Activated CD8-positive, alpha-beta memory T cell treated with anti-CD3 and anti-CD28 coated beads, Interleukin-2, amount 10 ng/mL, durations not matched to agents 7 days and 5 days (primary cell): ENCODE data around the gene MICU1. TPM values are rescaled to one million over a fixed set of nuclear protein-coding genes. Genes with fewer than 3 reads are reported as not detected.
"Not testable (repeated sequence)": the region's sequence is repeated elsewhere in the genome, so short reads cannot be mapped to it uniquely, and the experiment has no call there.

ENCODE experiments used
- ATAC-seq: fragments of 150-1000 bp; cut with Tn5 transposase; one replicate; pipeline ENCODE4 v1.10.0; 2021; ENCODE audit warnings: moderate library complexity
- CTCF ChIA-PET: fragments of 350-600 bp; sonication (Branson Sonifier 250); formaldehyde crosslinking; loops from one replicate; lab custom pipeline; 2021; ENCODE audit warnings: antibody characterized with exemption; lab: Charles Lee
- DNase-seq: peaks from one replicate; pipeline ENCODE4 v3.0.0-alpha.2; 2020
- H3K27ac Mint-ChIP-seq: one replicate; pipeline ENCODE4 v1.8.0; 2021; ENCODE audit warnings: mild to moderate bottlenecking, mixed read lengths
- H3K27me3 Mint-ChIP-seq: one replicate; pipeline ENCODE4 v1.8.0; 2021; ENCODE audit warnings: mixed read lengths
- H3K36me3 Mint-ChIP-seq: one replicate; pipeline ENCODE4 v1.8.0; 2021; ENCODE audit warnings: mild to moderate bottlenecking, mixed read lengths
- H3K4me1 Mint-ChIP-seq: one replicate; pipeline ENCODE4 v1.8.0; 2021; ENCODE audit warnings: mixed read lengths
- H3K4me3 Mint-ChIP-seq: one replicate; pipeline ENCODE4 v1.8.0; 2021; ENCODE audit warnings: mild to moderate bottlenecking, moderate library complexity, mixed read lengths
- H3K9me3 Mint-ChIP-seq: one replicate; pipeline ENCODE4 v1.8.0; 2022; ENCODE audit warnings: low read depth, mixed read lengths
- total RNA-seq, 2 experiments: library from RNA; stranded (reverse); gene quantifications; one replicate each; pipeline ENCODE4 v1.2.3, GENCODE V29; 2021

Gene MICU1
- total RNA-seq, 2 experiments from 2014 or later: 25.9 to 27.2 TPM

DNA sequence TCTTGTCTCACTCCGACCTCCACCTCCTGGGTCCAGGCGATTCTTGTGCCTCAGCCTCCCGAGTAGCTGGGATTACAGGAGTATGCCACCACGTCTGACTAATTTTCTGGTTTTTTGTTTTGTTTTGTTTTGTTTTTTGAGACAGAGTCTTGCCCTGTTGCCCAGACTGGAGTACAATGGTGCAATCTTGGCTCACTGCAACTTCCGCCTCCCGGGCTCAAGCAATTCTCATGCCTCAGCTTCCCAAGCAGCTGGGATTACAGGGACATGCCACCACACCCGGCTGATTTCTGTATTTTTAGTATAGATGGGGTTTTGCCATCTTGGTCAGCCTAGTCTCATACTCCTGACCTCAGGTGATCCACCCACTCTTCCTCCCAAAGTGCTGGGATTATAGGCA, 158.8 kb downstream of the MICU1 start:
- H3K9me3 Mint-ChIP-seq, H3K4me1 Mint-ChIP-seq, H3K27me3 Mint-ChIP-seq, CTCF ChIA-PET, H3K36me3 Mint-ChIP-seq, ATAC-seq, H3K4me3 Mint-ChIP-seq, DNase-seq, H3K27ac Mint-ChIP-seq: not testable (repeated sequence)

DNA sequence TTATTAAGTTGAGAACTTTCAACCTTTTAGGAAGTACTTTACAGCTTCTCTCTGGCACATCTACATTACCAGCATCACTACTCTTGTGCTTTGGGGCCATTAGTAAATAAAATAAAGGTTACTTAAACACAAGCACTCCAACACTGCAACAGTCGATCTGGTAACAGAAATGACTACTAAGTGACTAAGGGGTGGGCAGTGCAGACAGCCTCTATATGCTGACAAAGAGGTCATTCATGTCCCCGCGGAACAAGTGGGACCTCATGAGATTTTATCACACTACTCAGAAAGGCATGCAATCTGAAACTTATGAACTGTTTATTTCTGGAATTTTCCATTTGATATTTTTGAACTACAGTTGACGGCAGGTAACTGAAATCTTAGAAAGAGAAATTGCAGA, 159.9 kb downstream of the MICU1 start:
- no peaks in the 10 kb centered on the region for H3K27me3 Mint-ChIP-seq
- H3K4me1 Mint-ChIP-seq: no peaks in the 10 kb centered on the region
- no peaks in the 10 kb centered on the region for H3K9me3 Mint-ChIP-seq
- peaks cover 8% of the 10 kb centered on the region for H3K36me3 Mint-ChIP-seq
- DNase-seq (no peak), ATAC-seq (no peak)
- CTCF ChIA-PET: no interaction called here
- H3K4me3 Mint-ChIP-seq: no peak overlapping the region
- no peak overlapping the region for H3K27ac Mint-ChIP-seq

GRCh38 chr10:72464438-72464837, 161.4 kb downstream of the MICU1 start:
- Mint-ChIP-seq H3K36me3 (no peaks in the 10 kb centered on the region), H3K27ac (no peak overlapping the region), H3K4me3 (no peak overlapping the region), H3K27me3 (no peaks in the 10 kb centered on the region), H3K9me3 (no peaks in the 10 kb centered on the region), H3K4me1 (no peaks in the 10 kb centered on the region)
- ATAC-seq (no peak), DNase-seq (no peak)
- CTCF ChIA-PET: no interaction called here

DNA sequence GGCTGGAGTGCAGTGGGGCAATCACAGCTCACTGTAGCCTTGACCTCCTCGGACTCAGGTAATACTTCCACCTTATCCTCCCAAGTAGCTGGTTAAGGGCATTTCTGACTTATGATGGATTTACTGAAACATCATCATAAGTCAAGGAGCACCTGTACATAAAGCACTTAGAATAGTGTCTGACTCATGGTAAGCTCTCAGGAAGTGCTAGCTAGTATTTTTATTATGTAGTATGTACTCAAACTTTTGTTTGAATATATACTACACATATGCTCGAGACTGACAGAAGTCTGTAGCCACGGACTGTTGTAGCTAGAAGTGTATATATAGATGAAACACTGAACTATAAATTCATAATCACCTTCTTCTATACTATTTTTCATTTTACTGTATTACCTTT, 163.6 kb downstream of the MICU1 start:
- H3K27me3 Mint-ChIP-seq: no peaks in the 10 kb centered on the region
- DNase-seq: no peak
- no peak overlapping the region for H3K4me3 Mint-ChIP-seq
- H3K36me3 Mint-ChIP-seq: no peaks in the 10 kb centered on the region
- ATAC-seq: no peak
- no peaks in the 10 kb centered on the region for H3K4me1 Mint-ChIP-seq
- H3K27ac Mint-ChIP-seq: no peak overlapping the region
- CTCF ChIA-PET: interaction anchor here (0.6 to 0.9 kb wide), 4 partner anchors 17 to 599 kb away, joined by 3 read pairs; no protein-coding TSS in a partner anchor
- H3K9me3 Mint-ChIP-seq: no peaks in the 10 kb centered on the region

GRCh38 chr10:72461085-72461484, 164.8 kb downstream of the MICU1 start:
- DNase-seq (no peak), ATAC-seq (no peak)
- Mint-ChIP-seq H3K27me3 (no peaks in the 10 kb centered on the region), H3K27ac (no peak overlapping the region), H3K4me1 (no peaks in the 10 kb centered on the region), H3K9me3 (no peaks in the 10 kb centered on the region), H3K4me3 (no peak overlapping the region), H3K36me3 (no peaks in the 10 kb centered on the region)
- CTCF ChIA-PET: no interaction called here

DNA sequence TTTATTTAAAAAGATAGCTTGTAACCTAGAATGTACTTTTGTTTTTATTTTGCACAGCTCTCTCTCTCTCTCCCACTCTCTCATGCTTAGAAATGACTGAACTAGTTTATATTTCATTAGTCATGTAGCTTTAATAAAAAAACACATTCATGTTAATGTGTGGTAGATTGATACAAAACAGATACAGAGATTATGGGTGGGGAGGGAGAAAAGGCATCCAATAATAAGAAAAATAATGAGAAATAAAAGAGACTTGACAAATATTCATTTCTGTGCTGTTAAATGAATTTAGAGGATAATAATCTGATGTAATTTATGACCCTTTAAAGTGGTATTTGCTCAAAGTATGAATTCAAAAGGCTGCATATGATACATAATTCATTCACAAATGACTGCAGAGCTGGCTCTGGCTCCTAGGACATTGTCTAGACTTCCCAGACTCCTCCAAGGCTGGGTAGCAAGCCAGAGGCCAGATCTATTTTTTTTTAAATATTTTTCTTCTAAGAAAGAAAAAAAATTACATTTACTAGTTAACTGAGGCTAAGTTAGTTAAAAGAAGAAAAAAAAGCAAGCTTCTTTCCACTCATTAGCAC, 165.5 kb downstream of the MICU1 start:
- DNase-seq (no peak), ATAC-seq (no peak)
- Mint-ChIP-seq H3K27me3 (no peaks in the 10 kb centered on the region), H3K9me3 (no peaks in the 10 kb centered on the region), H3K4me3 (no peak overlapping the region), H3K4me1 (no peaks in the 10 kb centered on the region), H3K36me3 (no peaks in the 10 kb centered on the region), H3K27ac (no peak overlapping the region)
- CTCF ChIA-PET: no interaction called here

DNA sequence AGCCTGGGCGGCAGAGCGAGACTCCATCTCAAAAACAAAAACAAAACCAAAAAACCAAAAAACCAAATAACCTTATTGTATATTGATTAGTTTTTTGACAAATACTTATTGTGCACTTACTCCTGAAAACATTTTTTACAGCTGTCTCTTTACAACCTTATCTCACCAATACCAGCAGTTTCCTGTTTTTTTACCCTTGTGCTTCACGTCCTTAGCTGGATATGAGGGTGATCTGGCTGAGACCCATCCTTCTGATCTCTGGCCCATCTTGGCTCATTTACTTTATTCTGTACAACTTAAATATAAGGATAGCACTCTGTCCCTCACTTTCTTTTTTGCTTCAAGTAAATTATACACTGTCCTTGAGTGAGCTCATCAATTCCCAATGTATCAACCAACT, 166.6 kb downstream of the MICU1 start:
- ATAC-seq (no peak), DNase-seq (no peak)
- no peak overlapping the region for H3K4me3 Mint-ChIP-seq
- H3K9me3 Mint-ChIP-seq: no peaks in the 10 kb centered on the region
- H3K27ac Mint-ChIP-seq: no peak overlapping the region
- H3K4me1 Mint-ChIP-seq: no peaks in the 10 kb centered on the region
- H3K36me3 Mint-ChIP-seq: no peaks in the 10 kb centered on the region
- CTCF ChIA-PET: no interaction called here
- no peaks in the 10 kb centered on the region for H3K27me3 Mint-ChIP-seq

- Mint-ChIP-seq H3K27ac (no peak overlapping the region), H3K27me3 (no peaks in the 10 kb centered on the region), H3K4me1 (no peaks in the 10 kb centered on the region), H3K9me3 (no peaks in the 10 kb centered on the region), H3K4me3 (no peak overlapping the region), H3K36me3 (peaks cover 2% of the 10 kb centered on the region)
- ATAC-seq (no peak), DNase-seq (no peak)
- CTCF ChIA-PET: interaction anchor here (1.9 kb wide), 1 partner anchor 155 kb away, joined by 4 read pairs; no protein-coding TSS in a partner anchor
Measured at GRCh38 chr10:72455889-72456595, 169.8 kb downstream of the MICU1 start.

DNA sequence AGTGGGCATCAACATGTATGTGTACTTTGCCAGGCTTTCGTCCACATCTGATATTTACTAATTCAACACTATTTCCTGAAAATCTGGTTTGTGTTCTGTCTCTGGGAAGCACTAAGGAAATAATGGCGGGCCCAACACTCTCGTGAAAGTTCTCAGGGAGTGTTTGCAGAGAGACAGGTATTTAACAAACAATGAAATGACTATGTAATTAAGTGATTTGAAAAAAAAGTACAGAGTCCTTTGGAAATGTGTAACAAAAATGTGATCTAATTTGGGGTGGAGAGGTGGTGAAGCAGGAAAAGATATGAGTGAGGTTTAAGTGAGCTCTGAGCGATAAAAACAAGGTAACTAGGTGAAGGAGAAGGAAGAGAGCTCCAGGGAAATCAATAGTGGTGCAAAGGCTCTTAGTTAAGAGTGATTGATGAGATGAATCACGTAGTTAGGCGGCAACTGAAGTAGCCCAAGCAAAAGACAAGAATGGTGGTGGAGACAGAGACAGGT, 175.9 kb downstream of the MICU1 start:
- no peak overlapping the region for H3K4me3 Mint-ChIP-seq
- no peak overlapping the region for H3K27ac Mint-ChIP-seq
- CTCF ChIA-PET: no interaction called here
- no peak for ATAC-seq
- H3K9me3 Mint-ChIP-seq: no peaks in the 10 kb centered on the region
- H3K4me1 Mint-ChIP-seq: no peaks in the 10 kb centered on the region
- peaks cover 4% of the 10 kb centered on the region for H3K36me3 Mint-ChIP-seq
- DNase-seq: no peak
- no peaks in the 10 kb centered on the region for H3K27me3 Mint-ChIP-seq

DNA sequence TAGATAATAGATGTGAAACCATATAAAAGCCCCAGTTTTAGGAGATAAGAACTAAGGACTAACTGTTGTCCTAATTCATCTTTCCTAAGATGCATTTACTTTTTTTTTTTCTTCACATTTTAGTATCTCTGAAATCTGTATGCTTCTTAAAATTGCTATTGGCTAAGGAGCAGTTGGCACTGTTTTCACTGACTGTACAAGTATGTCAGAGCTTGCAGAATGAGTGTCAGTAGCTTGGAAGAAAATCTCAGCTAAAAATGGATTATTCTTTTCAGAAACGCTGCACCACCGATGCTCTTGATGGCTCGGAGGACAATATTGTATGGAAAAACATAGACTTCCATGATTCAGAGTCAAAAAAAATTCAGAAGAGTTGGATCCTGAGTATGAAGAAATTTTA, 180.0 kb downstream of the MICU1 start:
- CTCF ChIA-PET: no interaction called here
- Mint-ChIP-seq H3K36me3 (peaks cover 5% of the 10 kb centered on the region), H3K4me3 (no peak overlapping the region)

DNA sequence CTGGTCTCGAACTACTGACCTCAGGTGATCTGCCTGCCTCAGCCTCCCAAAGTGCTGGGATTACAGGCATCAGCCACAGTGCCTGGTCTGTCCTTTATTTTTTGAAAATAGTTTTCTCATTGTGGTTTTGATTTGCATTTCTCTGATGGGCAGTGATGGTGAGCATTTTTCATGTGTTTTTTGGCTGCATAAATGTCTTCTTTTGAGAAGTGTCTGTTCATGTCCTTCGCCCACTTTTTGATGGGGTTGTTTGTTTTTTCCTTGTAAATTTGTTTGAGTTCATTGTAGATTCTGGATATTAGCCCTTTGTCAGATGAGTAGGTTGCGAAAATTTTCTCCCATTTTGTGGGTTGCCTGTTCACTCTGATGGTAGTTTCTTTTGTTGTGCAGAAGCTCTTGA, 182.9 kb downstream of the MICU1 start:
- H3K4me3 Mint-ChIP-seq, DNase-seq, H3K36me3 Mint-ChIP-seq, H3K4me1 Mint-ChIP-seq, ATAC-seq, CTCF ChIA-PET, H3K9me3 Mint-ChIP-seq, H3K27ac Mint-ChIP-seq, H3K27me3 Mint-ChIP-seq: not testable (repeated sequence)

More for the DNA sequence above, 180.0 kb downstream of the MICU1 start:
- no peak for DNase-seq
- Mint-ChIP-seq H3K27me3 (no peaks in the 10 kb centered on the region), H3K4me1 (no peaks in the 10 kb centered on the region), H3K9me3 (no peaks in the 10 kb centered on the region), H3K27ac (no peak overlapping the region)
- no peak for ATAC-seq

DNA sequence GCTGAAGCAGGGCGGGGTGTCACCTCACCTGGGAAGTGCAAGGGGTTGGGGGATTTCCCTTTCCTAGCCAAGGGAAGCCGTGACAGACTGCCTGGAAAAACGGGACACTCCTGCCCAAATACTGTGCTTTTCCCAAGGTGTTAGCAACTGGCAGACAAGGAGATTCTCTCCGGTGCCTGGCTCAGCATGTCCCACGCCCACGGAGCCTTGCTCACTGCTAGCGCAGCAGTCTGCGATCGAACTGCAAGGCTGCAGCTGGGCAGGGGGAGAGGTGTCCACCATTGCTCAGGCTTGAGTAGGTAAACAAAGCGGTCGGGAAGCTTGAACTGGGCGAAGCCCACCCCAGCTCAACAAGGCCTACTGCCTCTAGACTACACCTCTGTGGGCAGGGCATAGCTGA, 190.3 kb downstream of the MICU1 start:
- no peak for ATAC-seq
- DNase-seq: no peak
- Mint-ChIP-seq H3K27me3 (no peaks in the 10 kb centered on the region), H3K4me1 (no peaks in the 10 kb centered on the region), H3K36me3 (no peaks in the 10 kb centered on the region), H3K4me3 (no peak overlapping the region), H3K27ac (no peak overlapping the region), H3K9me3 (no peaks in the 10 kb centered on the region)
- CTCF ChIA-PET: no interaction called here

DNA sequence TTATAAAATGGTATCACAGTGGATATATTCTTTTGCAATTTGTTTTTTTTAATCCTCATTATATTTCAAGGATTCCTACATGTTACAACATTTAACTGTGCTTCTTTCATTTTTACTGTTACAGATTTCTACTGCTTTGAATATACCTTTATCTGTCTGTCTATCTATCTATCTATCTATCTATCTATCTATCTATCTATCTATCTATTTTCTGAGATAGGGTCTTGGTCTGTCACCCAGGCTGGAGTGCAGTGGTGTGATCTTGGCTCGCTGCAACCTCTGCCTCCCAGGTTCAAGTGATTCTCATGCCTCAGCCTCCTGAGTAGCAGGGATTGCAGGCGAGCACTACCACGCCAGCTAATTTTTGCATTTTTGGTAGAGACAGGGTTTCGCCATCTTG, 194.9 kb downstream of the MICU1 start:
- ATAC-seq, H3K4me3 Mint-ChIP-seq, H3K36me3 Mint-ChIP-seq, H3K4me1 Mint-ChIP-seq, H3K27ac Mint-ChIP-seq, H3K27me3 Mint-ChIP-seq, CTCF ChIA-PET, H3K9me3 Mint-ChIP-seq, DNase-seq: not testable (repeated sequence)

DNA sequence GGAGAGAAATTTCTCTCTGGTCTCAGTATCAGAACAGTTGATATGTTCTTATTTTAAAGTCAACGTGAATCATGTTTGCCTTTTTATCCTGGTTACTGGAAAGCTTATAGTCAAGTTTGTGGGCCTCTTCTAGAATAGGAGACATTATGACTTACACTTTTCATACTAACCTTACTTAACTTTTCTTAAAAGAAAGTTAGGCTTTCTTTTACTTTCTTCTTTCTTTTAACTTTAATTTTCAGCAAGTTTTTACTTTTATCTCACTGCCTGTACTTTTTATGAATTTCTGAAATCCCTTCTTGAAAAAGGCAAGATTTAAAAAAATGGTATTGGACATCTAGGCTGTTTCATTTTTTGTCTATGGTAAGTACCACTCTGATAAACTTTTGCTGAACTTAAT, 195.9 kb downstream of the MICU1 start:
- Mint-ChIP-seq H3K4me3 (no peak overlapping the region), H3K4me1 (no peaks in the 10 kb centered on the region), H3K27me3 (no peaks in the 10 kb centered on the region), H3K27ac (no peak overlapping the region), H3K9me3 (no peaks in the 10 kb centered on the region), H3K36me3 (no peaks in the 10 kb centered on the region)
- no peak for DNase-seq
- CTCF ChIA-PET: interaction anchor here (0.6 kb wide), 1 partner anchor 22 kb away, joined by 3 read pairs; no protein-coding TSS in a partner anchor
- ATAC-seq: no peak
